SK-N-SH treated with all-trans-retinoic acid at 6 μM for 48 hours (cell line): ENCODE results near the gene TCFL5.

Source experiments
- ATAC-seq: fragments of 200-7000 bp; cut with Tn5 transposase; 3 replicates; pipeline ENCODE4 v1.9.1; 2020; ENCODE audit warnings: mild to moderate bottlenecking, moderate library complexity
- ARNTL ChIP-seq: fragments of 450-650 bp; formaldehyde crosslinking; IDR thresholded peaks from 2 replicates; pipeline ENCODE4 v1.5.0; 2020; ENCODE audit warnings: low read depth, mild to moderate bottlenecking, moderate library complexity, borderline replicate concordance
- BACH2 ChIP-seq: fragments of 250-450 bp; sonication (Bioruptor Pico); IDR thresholded peaks from 2 replicates; pipeline ENCODE4 v1.9.0; 2021; ENCODE audit warnings: mild to moderate bottlenecking, borderline replicate concordance
- CREB5 ChIP-seq: fragments of 250-450 bp; sonication (Bioruptor Pico); IDR thresholded peaks from 2 replicates; pipeline ENCODE4 v1.5.1; 2020; ENCODE audit warnings: low read depth, mild to moderate bottlenecking, moderate library complexity
- CSRNP3 ChIP-seq: fragments of 250-450 bp; sonication (Bioruptor Pico); IDR thresholded peaks from 2 replicates; pipeline ENCODE4 v1.5.1; 2021; ENCODE audit warnings: mild to moderate bottlenecking, moderate library complexity
- ESRRG ChIP-seq: fragments of 250-450 bp; sonication (Bioruptor Pico); IDR thresholded peaks from 2 replicates; pipeline ENCODE4 v1.6.1; 2021; ENCODE audit warnings: mild to moderate bottlenecking
- GLIS3 ChIP-seq: fragments of 250-450 bp; sonication (Bioruptor Pico); IDR thresholded peaks from 2 replicates; pipeline ENCODE4 v1.5.0; 2020; ENCODE audit warnings: mild to moderate bottlenecking, moderate library complexity
- ISL1 ChIP-seq: fragments of 250-450 bp; sonication (Bioruptor Pico); IDR thresholded peaks from 2 replicates; pipeline ENCODE4 v2.1.2; 2022; ENCODE audit warnings: mild to moderate bottlenecking, moderate library complexity
- PATZ1 ChIP-seq: fragments of 250-450 bp; sonication (Bioruptor Pico); IDR thresholded peaks from 2 replicates; pipeline ENCODE4 v1.8.0; 2020; ENCODE audit warnings: mild to moderate bottlenecking, moderate library complexity, borderline replicate concordance
- PPARA ChIP-seq: fragments of 250-450 bp; sonication (Bioruptor Pico); IDR thresholded peaks from 2 replicates; pipeline ENCODE4 v1.5.0; 2020; ENCODE audit warnings: mild to moderate bottlenecking, borderline replicate concordance
- RARB ChIP-seq: fragments of 250-450 bp; sonication (Bioruptor Pico); IDR thresholded peaks from 2 replicates; pipeline ENCODE4 v1.8.0; 2021; ENCODE audit warnings: mild to moderate bottlenecking, moderate library complexity
- SNAI2 ChIP-seq: fragments of 250-450 bp; sonication (Bioruptor Pico); IDR thresholded peaks from 2 replicates; pipeline ENCODE4 v1.5.0; 2020; ENCODE audit warnings: mild to moderate bottlenecking, moderate library complexity
- TCF4 ChIP-seq: fragments of 250-450 bp; sonication (Bioruptor Pico); IDR thresholded peaks from 2 replicates; pipeline ENCODE4 v1.8.0; 2021; ENCODE audit warnings: mild to moderate bottlenecking, moderate library complexity, borderline replicate concordance
- TOX ChIP-seq: fragments of 250-450 bp; sonication (Bioruptor Pico); IDR thresholded peaks from 2 replicates; pipeline ENCODE4 v1.8.0; 2021; ENCODE audit warnings: mild to moderate bottlenecking, moderate library complexity, borderline replicate concordance
- TSHZ2 ChIP-seq: fragments of 250-450 bp; sonication (Bioruptor Pico); IDR thresholded peaks from 2 replicates; pipeline ENCODE4 v1.5.0; 2020; ENCODE audit warnings: mild to moderate bottlenecking, moderate library complexity
- ZC3H10 ChIP-seq: fragments of 250-450 bp; sonication (Bioruptor Pico); IDR thresholded peaks from 2 replicates; pipeline ENCODE4 v1.5.1; 2021; ENCODE audit warnings: mild to moderate bottlenecking, moderate library complexity
- ZFP3 ChIP-seq: fragments of 250-450 bp; sonication (Bioruptor Pico); IDR thresholded peaks from 2 replicates; pipeline ENCODE4 v1.5.0; 2020; ENCODE audit warnings: mild to moderate bottlenecking, moderate library complexity
- ZFP30 ChIP-seq: fragments of 450-650 bp; formaldehyde crosslinking; IDR thresholded peaks from 2 replicates; pipeline ENCODE4 v1.5.0; 2022; ENCODE audit warnings: mild to moderate bottlenecking, moderate library complexity
- ZNF70 ChIP-seq: fragments of 450-650 bp; formaldehyde crosslinking; IDR thresholded peaks from 2 replicates; pipeline ENCODE4 v1.5.0; 2020; ENCODE audit warnings: mild to moderate bottlenecking, moderate library complexity
- ZNF8 ChIP-seq: fragments of 450-650 bp; formaldehyde crosslinking; IDR thresholded peaks from 2 replicates; pipeline ENCODE4 v1.5.0; 2020; ENCODE audit warnings: mild to moderate bottlenecking, moderate library complexity
- TF ChIP-seq, protein P1 (sequence below): fragments of 250-450 bp; sonication (Bioruptor Pico); IDR thresholded peaks from 2 replicates; pipeline ENCODE4 v1.8.0; 2021; ENCODE audit warnings: low read depth, mild to moderate bottlenecking, moderate library complexity, borderline replicate concordance

Gene TCFL5

DNA sequence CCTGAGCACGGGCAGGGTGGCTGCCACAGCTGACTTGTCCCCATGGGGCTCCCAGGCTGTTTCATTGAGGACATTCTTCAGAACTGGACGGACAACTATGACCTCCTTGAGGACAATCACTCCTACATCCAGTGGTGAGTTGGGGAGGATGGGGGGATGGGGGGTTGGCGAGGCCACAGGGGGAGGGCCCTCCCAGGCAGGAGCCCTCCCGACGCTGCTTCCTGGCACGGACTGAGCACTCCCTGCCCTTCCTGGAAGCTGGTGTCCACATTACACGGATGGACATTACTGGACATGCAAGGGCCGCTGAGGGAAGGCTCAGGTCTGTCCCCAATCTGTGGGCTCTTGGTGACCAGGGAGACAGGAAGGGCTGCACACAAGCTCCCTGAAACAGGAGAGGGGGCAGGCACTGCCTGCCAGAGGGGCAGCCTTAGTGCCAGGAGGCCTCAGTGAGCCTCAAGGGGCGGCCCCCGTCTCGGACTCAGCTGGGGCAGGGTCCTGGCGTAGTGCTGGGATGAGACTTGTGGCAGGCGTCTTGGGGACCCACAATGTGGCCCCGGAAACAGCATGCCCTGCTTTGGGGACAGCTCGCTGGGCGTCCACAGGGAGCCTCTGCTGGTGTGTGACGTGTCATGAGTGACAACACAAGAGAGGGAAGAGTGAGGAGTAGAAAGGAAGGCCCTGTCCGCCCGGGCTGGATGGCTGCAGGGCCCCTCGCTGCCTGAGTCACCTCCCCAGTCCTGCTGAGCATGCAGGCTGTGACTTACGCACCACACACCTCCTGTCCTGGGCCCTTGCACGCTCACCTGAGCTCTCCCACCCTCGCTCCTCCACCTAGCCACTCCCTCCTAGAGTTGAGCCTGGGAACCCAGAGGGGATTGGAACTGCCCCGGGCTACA, 51.8 kb downstream of the TCFL5 start:
- no peak for ATAC-seq

DNA sequence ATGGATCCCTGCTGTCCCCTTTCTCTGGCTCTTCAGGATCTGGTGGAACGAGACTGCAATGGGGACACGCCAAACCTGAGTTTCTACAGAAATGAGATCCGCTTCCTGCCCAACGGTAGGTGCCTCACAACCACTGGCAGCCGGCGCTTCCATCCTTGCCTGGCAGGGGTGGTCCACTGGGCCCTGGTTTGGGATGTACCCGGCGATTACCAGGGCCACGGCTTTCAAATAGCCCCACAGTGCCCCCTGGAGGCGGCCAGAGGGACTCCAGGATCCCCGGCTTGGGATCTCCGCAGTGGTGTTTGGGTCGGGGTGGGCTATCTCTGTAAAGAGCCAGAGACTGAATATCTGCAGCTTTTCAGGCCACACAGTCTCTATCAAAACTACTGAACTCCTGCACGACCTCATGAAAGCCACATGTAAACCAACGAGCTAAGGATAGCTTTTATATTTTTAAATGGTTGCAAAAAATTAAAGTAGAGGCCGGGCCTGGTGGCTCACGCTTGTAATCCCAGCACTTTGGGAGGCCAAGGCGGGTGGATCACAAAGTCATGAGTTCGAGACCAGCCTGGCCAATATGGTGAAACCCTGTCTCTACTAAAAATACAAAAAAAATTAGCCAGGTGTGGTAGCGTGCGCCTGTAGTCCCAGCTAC, 53.3 kb downstream of the TCFL5 start:
- peak; percentile 78 for ATAC-seq
- TF ChIP-seq CREB5 (CRISPR knock-in tag) (no peak), ZC3H10 (no peak), PPARA (no peak), ZNF8 (CRISPR knock-in tag) (no peak), ZNF70 (no peak), ZFP30 (CRISPR knock-in tag) (no peak), TCF4 (CRISPR knock-in tag) (no peak), TOX (CRISPR knock-in tag) (no peak), CSRNP3 (CRISPR knock-in tag) (no peak), RARB (CRISPR knock-in tag) (no peak), GLIS3 (CRISPR knock-in tag) (no peak), TSHZ2 (CRISPR knock-in tag) (no peak), BACH2 (no peak), ESRRG (CRISPR knock-in tag) (no peak)

More for the DNA sequence above, 51.8 kb downstream of the TCFL5 start:
- TF ChIP-seq ZFP30 (CRISPR knock-in tag) (no peak), TSHZ2 (CRISPR knock-in tag) (no peak), ZNF8 (CRISPR knock-in tag) (no peak), ZNF70 (no peak), BACH2 (no peak), GLIS3 (CRISPR knock-in tag) (no peak), PATZ1 (CRISPR knock-in tag) (no peak), SNAI2 (CRISPR knock-in tag) (no peak), ISL1 (CRISPR knock-in tag) (no peak), ZFP3 (CRISPR knock-in tag) (no peak), PPARA (no peak), ARNTL (CRISPR knock-in tag) (no peak)
- TF ChIP-seq, protein P1, sequence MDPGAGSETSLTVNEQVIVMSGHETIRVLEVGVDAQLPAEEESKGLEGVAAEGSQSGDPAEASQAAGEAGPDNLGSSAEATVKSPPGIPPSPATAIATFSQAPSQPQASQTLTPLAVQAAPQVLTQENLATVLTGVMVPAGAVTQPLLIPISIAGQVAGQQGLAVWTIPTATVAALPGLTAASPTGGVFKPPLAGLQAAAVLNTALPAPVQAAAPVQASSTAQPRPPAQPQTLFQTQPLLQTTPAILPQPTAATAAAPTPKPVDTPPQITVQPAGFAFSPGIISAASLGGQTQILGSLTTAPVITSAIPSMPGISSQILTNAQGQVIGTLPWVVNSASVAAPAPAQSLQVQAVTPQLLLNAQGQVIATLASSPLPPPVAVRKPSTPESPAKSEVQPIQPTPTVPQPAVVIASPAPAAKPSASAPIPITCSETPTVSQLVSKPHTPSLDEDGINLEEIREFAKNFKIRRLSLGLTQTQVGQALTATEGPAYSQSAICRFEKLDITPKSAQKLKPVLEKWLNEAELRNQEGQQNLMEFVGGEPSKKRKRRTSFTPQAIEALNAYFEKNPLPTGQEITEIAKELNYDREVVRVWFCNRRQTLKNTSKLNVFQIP = no peak
- TF ChIP-seq, all 23 proteins: peak for 0
